Body of pancreas (tissue), 4 donors: ENCODE results near the gene NKD1. TPM values are rescaled to one million over a fixed set of nuclear protein-coding genes. Genes with fewer than 3 reads are reported as not detected.

Experiments
- ATAC-seq: fragments of 150-250 bp; one replicate; pipeline ENCODE4 v1.9.1; 2016
- DNase-seq, 4 donors: peaks; one replicate each; pipeline ENCODE4 v3.0.0-alpha.2; 2019
- H3K27ac ChIP-seq, 4 donors: fragments of 200-600 bp; sonication (generic); 1 replicate in 3 of 4; 2 replicates in 1 of 4; pipeline versions ENCODE4 v1.5.1 to v1.6.1; 2016 to 2019; ENCODE audit warnings: mild to moderate bottlenecking in 1 of 4, mixed read lengths in 1 of 4, moderate library complexity in 1 of 4
- H3K27me3 ChIP-seq, 2 donors: fragments of 200-600 bp; sonication (generic); one replicate each; pipeline ENCODE4 v1.6.0; 2016; ENCODE audit warnings: mild to moderate bottlenecking in 1 of 2
- H3K36me3 ChIP-seq, 2 donors: fragments of 200-600 bp; sonication (generic); replicated peaks in 1 of 2; 2 replicates each; pipeline ENCODE4 v1.5.1; 2016; ENCODE audit warnings: low read depth in 2 of 2; ENCODE audit not compliant: insufficient read depth in 1 of 2
- H3K4me1 ChIP-seq: fragments of 200-600 bp; sonication (generic); one replicate; pipeline ENCODE4 v1.6.0; 2016
- H3K4me3 ChIP-seq, 2 donors: fragments of 200-600 bp; sonication (generic); 1 replicate in 1 of 2; 2 replicates in 1 of 2; pipeline ENCODE4 v1.5.1; 2016 to 2019
- H3K9me3 ChIP-seq, 3 donors: fragments of 200-600 bp; sonication (generic); 1 replicate in 2 of 3; 2 replicates in 1 of 3; pipeline ENCODE4 v1.5.1; 2016
- POLR2A ChIP-seq, 3 donors: fragments of 450-650 bp; IDR thresholded peaks; one replicate each; pipeline ENCODE4 v1.6.1; 2016; ENCODE audit warnings: antibody characterized with exemption in 3 of 3, mild to moderate bottlenecking in 2 of 3
- WGBS, 2 donors: methylation state at CpG; one replicate each; pipeline ENCODE4 v1.1.5; 2017; 5-methylcytosine and 5-hydroxymethylcytosine counted together
- intact Hi-C: fragments of 100-400 bp; cut with DNase I; formaldehyde crosslinking; loops from one replicate; pipeline ENCODE4 v1.15.1; 2023
- total RNA-seq, 2 donors: library from RNA; depleted of rRNA; stranded (reverse); fragments of >200 nt; gene quantifications; one replicate each; pipeline ENCODE4 v1.1.0, GENCODE V29; 2016
- TF ChIP-seq, protein P1 (sequence below), 7 experiments: fragments of 450-650 bp in 4 of 7; fragments of 200-600 bp in 3 of 7; sonication (generic) in 3 of 7; IDR thresholded peaks; one replicate each; pipeline ENCODE4 v1.5.1; 2016 to 2019; ENCODE audit warnings: antibody characterized with exemption in 7 of 7

The NKD1 gene
- total RNA-seq, 2 donors from 2014 or later = 2.0 to 4.9 TPM

DNA sequence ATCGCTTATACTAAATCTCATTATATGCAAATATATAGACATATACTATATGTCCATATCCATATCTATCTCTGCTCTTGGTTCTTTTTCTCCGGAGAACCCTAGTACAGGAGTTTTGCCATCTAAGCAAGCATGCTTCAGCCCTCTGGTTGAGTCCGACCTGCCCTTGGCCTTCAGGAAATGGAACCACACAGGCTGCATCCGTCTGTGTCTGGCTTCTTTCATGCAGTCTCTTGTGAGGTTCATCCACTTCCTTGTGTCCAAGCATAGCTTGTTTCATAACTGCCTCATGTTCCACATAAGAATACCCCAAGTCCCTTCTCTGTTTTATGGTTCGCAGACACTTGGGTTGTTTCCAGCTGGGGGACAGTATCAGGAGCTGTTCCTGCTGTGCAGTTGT, 116.1 kb downstream of the NKD1 start:
- H3K27ac ChIP-seq = no peak overlapping the region
- intact Hi-C loops = loop anchor here (10.0 kb wide), 1 partner anchor 419 kb away; no protein-coding TSS in a partner anchor
- 80 to 96% methylated on average over 5 of the region's 5 CpGs for WGBS, 2 donors
- ATAC-seq (no peak), DNase-seq (peak in 1 of 4 donors; percentile 22)
- no peaks in the 10 kb centered on the region for H3K36me3 ChIP-seq
- H3K4me1 ChIP-seq = peaks cover 18% of the 10 kb centered on the region
- H3K9me3 ChIP-seq = peaks cover 0 to 2% (median 0%) of the 10 kb centered on the region in 3 donors
- TF ChIP-seq POLR2A (IDR thresholded peaks at IDR 0.05) = no peak
- no peaks in the 10 kb centered on the region for H3K27me3 ChIP-seq
- H3K4me3 ChIP-seq = no peak overlapping the region

DNA sequence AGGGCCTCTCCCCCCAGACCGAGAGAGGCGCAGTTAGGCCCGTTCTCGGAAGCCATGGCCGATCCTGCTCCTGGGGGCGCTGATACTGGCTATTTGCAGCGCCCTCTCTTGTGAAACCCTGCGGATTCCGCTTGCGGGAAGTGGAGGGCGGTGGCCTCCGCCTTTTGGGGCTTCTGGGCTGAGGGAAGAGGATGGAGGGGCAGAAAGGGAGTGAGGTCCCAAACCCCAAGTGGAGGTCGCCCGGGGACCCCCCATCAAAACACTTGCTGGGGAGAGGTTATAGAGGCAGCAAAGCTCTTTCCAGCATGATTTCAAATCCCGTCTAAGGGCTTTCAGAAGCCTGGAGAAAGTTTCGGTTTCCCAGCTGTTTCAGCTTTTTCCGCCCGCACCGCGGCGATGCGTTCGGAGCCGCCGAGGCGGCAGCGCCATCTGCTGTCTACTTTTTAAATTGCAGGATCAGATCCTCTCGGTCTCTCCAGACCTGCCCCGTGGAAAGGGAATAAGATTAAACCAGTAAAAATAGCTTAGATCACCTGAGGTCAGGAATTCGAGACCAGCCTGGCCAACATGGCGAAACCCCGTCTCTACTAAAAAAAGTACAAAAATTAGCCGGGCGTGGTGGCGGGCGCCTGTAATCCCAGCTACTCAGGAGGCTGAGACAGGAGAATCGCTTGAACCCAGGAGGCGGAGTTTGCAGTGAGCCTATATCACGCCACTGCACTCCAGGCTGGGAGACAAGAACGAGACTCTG, 117.1 kb downstream of the NKD1 start:
- intact Hi-C loops = loop anchor here (10.0 kb wide), 1 partner anchor 421 kb away; no protein-coding TSS in a partner anchor
- peak overlapping the region in 2 of 4 donors; percentile 1 to 54 for H3K27ac ChIP-seq

DNA sequence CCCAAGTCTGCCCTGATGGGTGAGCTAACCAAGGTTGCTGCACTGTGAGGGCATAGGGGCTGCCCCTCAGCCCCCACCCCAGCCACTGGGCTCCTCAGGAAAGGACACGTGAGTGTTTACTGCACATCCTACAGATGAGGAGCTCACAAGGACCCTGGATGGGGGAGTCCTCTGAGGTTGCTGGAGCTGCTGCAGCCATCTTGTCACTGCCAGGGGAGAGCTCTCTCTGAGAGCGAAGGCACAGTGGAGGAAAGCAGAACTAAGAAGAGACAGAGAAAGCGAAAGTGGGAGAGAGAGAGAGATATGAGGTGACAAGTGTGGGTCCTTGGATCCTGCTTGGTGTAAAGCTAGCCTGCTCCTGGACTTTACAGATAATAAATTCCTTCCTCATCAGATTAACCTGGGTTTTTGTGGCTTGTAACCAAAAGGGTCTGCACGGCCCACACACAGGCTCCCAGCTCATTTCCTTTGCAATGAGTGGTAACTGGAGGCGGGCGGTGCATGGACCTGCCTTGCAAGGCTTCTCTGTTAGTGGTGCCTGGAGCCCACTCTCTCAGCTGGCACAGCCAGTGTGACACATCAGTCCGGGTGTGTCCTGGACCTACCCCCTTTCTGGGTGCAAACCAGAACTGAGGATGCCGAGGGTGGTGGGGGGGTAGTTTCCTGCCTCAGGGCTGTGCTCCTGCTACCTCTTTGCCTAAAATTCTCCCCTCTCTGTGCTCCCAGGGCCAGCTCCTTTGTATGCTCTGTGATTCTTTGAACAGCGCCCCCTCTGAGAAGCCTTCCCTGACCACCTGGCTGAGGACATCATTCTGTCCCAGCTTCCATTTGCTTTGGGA, 118.7 kb downstream of the NKD1 start:
- Histone ChIP-seq H3K27ac (no peak overlapping the region), H3K4me3 (no peak overlapping the region), H3K36me3 (no peaks in the 10 kb centered on the region), H3K27me3 (no peaks in the 10 kb centered on the region), H3K9me3 (peaks cover 0 to 4% (median 2%) of the 10 kb centered on the region in 3 donors), H3K4me1 (peaks cover 18% of the 10 kb centered on the region)
- TF ChIP-seq POLR2A (IDR thresholded peaks at IDR 0.05) = no peak
- TF ChIP-seq, protein P1, sequence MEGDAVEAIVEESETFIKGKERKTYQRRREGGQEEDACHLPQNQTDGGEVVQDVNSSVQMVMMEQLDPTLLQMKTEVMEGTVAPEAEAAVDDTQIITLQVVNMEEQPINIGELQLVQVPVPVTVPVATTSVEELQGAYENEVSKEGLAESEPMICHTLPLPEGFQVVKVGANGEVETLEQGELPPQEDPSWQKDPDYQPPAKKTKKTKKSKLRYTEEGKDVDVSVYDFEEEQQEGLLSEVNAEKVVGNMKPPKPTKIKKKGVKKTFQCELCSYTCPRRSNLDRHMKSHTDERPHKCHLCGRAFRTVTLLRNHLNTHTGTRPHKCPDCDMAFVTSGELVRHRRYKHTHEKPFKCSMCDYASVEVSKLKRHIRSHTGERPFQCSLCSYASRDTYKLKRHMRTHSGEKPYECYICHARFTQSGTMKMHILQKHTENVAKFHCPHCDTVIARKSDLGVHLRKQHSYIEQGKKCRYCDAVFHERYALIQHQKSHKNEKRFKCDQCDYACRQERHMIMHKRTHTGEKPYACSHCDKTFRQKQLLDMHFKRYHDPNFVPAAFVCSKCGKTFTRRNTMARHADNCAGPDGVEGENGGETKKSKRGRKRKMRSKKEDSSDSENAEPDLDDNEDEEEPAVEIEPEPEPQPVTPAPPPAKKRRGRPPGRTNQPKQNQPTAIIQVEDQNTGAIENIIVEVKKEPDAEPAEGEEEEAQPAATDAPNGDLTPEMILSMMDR (IDR thresholded peaks at IDR 0.05) = no peak
- ATAC-seq (no peak), DNase-seq (no peak)
- intact Hi-C loops = loop anchor here (10.0 kb wide), 1 partner anchor 422 kb away; no protein-coding TSS in a partner anchor
- WGBS, 2 donors = 79 to 84% methylated on average over 7 to 9 of the region's 9 CpGs

More for the DNA sequence above, 117.1 kb downstream of the NKD1 start:
- WGBS, 2 donors = 15 to 19% methylated on average over 38 to 40 of the region's 40 CpGs
- Histone ChIP-seq H3K4me1 (peaks cover 18% of the 10 kb centered on the region), H3K9me3 (peaks cover 0 to 2% (median 0%) of the 10 kb centered on the region in 3 donors), H3K27me3 (no peaks in the 10 kb centered on the region), H3K36me3 (no peaks in the 10 kb centered on the region), H3K4me3 (no peak overlapping the region)
- no peak for TF ChIP-seq POLR2A (IDR thresholded peaks at IDR 0.05)
- TF ChIP-seq, protein P1 (IDR thresholded peaks at IDR 0.05) = peak; percentile 86 to 95 (median 93)
- ATAC-seq = peak; percentile 88
- DNase-seq = peak; percentile 83 to 90 (median 86)

DNA sequence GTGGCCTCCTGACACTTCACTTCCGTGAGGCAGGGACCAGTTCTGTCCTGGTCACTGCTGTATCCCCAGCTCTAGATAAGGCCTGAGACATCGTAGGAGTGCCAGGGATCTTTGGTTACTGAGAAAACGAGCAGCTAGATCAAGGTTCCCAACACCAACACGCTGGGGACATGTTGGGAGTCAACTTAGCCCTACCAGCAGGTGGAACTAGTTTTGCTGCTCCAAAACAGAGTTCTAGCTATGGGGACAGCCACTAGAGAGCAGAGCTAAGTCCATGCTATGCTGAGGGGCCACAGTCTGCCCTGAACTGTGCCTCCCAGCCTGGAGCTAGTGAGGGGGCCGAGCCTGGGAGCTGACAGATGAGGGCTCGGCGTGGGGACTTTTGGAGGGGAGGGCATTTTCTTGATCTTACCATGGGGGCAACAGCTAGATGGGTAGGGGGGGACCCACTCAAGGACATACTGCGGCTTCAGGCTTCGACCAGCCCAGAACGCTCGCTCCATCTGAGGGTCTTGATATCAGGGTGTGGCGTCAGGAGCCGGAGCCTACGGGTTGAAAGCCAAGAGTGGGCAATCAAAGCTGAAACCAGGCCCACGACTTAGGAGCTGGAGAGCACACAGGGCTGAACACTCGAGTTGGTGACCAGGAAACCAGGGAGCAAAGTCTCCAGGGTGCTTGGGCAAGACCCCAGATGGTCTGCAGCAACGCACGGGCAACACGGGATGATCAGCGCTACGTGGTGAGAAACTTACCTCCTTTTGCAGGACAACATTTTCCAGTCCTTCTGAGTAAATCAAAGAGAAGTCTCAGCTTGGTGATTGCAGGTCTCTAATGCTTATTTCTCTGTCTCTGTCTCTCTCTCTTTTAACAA, 119.5 kb downstream of the NKD1 start:
- peaks cover 15% of the 10 kb centered on the region for H3K4me1 ChIP-seq
- DNase-seq = no peak
- H3K27me3 ChIP-seq = no peaks in the 10 kb centered on the region
- intact Hi-C loops = loop anchor here (10.0 kb wide), 1 partner anchor 423 kb away; no protein-coding TSS in a partner anchor
- WGBS, 2 donors = 86 to 88% methylated on average over 17 to 21 of the region's 21 CpGs
- H3K27ac ChIP-seq = no peak overlapping the region
- TF ChIP-seq, protein P1 (IDR thresholded peaks at IDR 0.05) = no peak
- no peak for TF ChIP-seq POLR2A (IDR thresholded peaks at IDR 0.05)
- H3K9me3 ChIP-seq = peaks cover 0 to 8% (median 2%) of the 10 kb centered on the region in 3 donors
- no peak overlapping the region for H3K4me3 ChIP-seq
- H3K36me3 ChIP-seq = no peaks in the 10 kb centered on the region
- ATAC-seq = no peak
